GM12864 (cell line): ENCODE measurements around the gene GPSM3.

Experiments used
- DNase-seq: peaks from one replicate; pipeline ENCODE4 v3.0.0-alpha.2; 2011; ENCODE audit warnings: low read depth
- H3K4me3 ChIP-seq: 2 replicates; pipeline ENCODE4 v1.5.1; 2011; ENCODE audit warnings: mild to moderate bottlenecking, low read depth, low read length, control low read depth
- CTCF ChIP-seq: IDR thresholded peaks from 2 replicates; pipeline ENCODE4 v1.5.1; 2011; ENCODE audit warnings: low read depth, mild to moderate bottlenecking, moderate library complexity, low read length, control low read depth, inconsistent platforms; ENCODE audit errors: missing control alignments

The GPSM3 gene

GRCh38 chr6:32202186-32202585, 9.7 kb upstream of the GPSM3 start:
- DNase-seq, result no peak
- no peak overlapping the region for H3K4me3 ChIP-seq
- TF ChIP-seq CTCF, result no peak

GRCh38 chr6:32200711-32201475, 8.4 kb upstream of the GPSM3 start:
- H3K4me3 ChIP-seq, result no peak overlapping the region
- no peak for DNase-seq
- no peak for TF ChIP-seq CTCF

GRCh38 chr6:32198866-32199265, 6.4 kb upstream of the GPSM3 start:
- TF ChIP-seq CTCF, result no peak
- no peak for DNase-seq

GRCh38 chr6:32198345-32198696, 5.9 kb upstream of the GPSM3 start:
- no peak for TF ChIP-seq CTCF
- H3K4me3 ChIP-seq, result no peak overlapping the region
- no peak for DNase-seq

More at GRCh38 chr6:32198866-32199265, 6.4 kb upstream of the GPSM3 start:
- no peak overlapping the region for H3K4me3 ChIP-seq

- H3K4me3 ChIP-seq, result peak overlapping the region; percentile 83
- DNase-seq, result no peak
- TF ChIP-seq CTCF, result peak; percentile 18
Measured at GRCh38 chr6:32196682-32197616, 4.5 kb upstream of the GPSM3 start.

- peak overlapping the region; percentile 83 for H3K4me3 ChIP-seq
- no peak for TF ChIP-seq CTCF
- no peak for DNase-seq
Measured at GRCh38 chr6:32195902-32196681, 3.6 kb upstream of the GPSM3 start.
